Panc1 (cell line): Measurements from ENCODE around the gene PTGES3. TPM values are rescaled to one million over a fixed set of nuclear protein-coding genes. Genes with fewer than 3 reads are reported as not detected.

Experiments used
- ATAC-seq: fragments of 200-7000 bp; cut with Tn5 transposase; 2 replicates; pipeline ENCODE4 v1.9.1; 2020; ENCODE audit warnings: mild to moderate bottlenecking, moderate library complexity
- BruUV-seq: library from RNA; stranded (reverse); fragments of 400-500 nt; replicated peaks from 2 replicates; lab custom pipeline; 2021; lab: Mats Ljungman, UMichigan
- CTCF ChIA-PET: fragments of 300-600 bp; sonication (Branson Sonifier 250); formaldehyde crosslinking; loops from one replicate; lab custom pipeline; 2022; ENCODE audit warnings: antibody characterized with exemption; lab: Charles Lee
- POLR2A ChIA-PET: fragments of 300-600 bp; sonication (Branson Sonifier 250); formaldehyde crosslinking; loops from one replicate; lab custom pipeline; 2022; ENCODE audit warnings: antibody characterized with exemption; lab: Charles Lee
- DNase-seq: peaks from one replicate; pipeline ENCODE4 v3.0.0-alpha.2; 2010; ENCODE audit warnings: low read depth, low spot score
- H3K27ac ChIP-seq: 2 replicates; pipeline ENCODE4 v1.5.1; 2011; ENCODE audit warnings: mild to moderate bottlenecking, low read length, inconsistent platforms
- H3K27me3 ChIP-seq: fragments of 200-500 bp; sonication (Bioruptor generic); 2 replicates; pipeline ENCODE4 v1.6.0; 2014; ENCODE audit warnings: low read length, inconsistent platforms; ENCODE audit not compliant: control insufficient read depth, insufficient read depth
- H3K36me3 ChIP-seq: fragments of 200-500 bp; sonication (Bioruptor generic); 2 replicates; pipeline ENCODE4 v1.5.1; 2014; ENCODE audit warnings: inconsistent platforms, mild to moderate bottlenecking, low read length, moderate library complexity; ENCODE audit not compliant: control insufficient read depth, insufficient read depth
- H3K4me1 ChIP-seq: 2 replicates; pipeline ENCODE4 v1.5.1; 2011; ENCODE audit warnings: inconsistent platforms, mild to moderate bottlenecking, low read length, moderate library complexity; ENCODE audit not compliant: control insufficient read depth, insufficient read depth
- H3K4me3 ChIP-seq, 2 experiments: 2 replicates each; pipeline ENCODE4 v1.5.1; 2011 to 2012; ENCODE audit warnings: low read depth in 2 of 2, low read length in 2 of 2, mild to moderate bottlenecking in 2 of 2, inconsistent platforms in 1 of 2, moderate library complexity in 1 of 2
- H3K9me3 ChIP-seq: fragments of 200-500 bp; sonication (Bioruptor generic); 2 replicates; pipeline ENCODE4 v1.5.1; 2014; ENCODE audit warnings: low read depth, mild to moderate bottlenecking, inconsistent platforms, low read length, moderate library complexity; ENCODE audit not compliant: control insufficient read depth, insufficient read depth
- POLR2AphosphoS5 ChIP-seq: IDR thresholded peaks from 2 replicates; pipeline ENCODE4 v1.6.1; 2012; ENCODE audit warnings: mild to moderate bottlenecking, low read depth, low read length, moderate library complexity
- SIN3A ChIP-seq: IDR thresholded peaks from 2 replicates; pipeline ENCODE4 v1.6.1; 2012; ENCODE audit warnings: low read depth, mild to moderate bottlenecking, low read length, moderate library complexity, borderline replicate concordance; ENCODE audit not compliant: insufficient read depth
- TCF7L2 ChIP-seq: IDR thresholded peaks from 2 replicates; pipeline ENCODE4 v1.6.1; 2011; ENCODE audit warnings: mild to moderate bottlenecking, low read depth, low read length, inconsistent platforms
- in situ Hi-C: cut with HindIII; loops from 2 replicates; pipeline ENCODE4 v1.10.0; 2016; ENCODE audit warnings: low sequenced_read_pairs, low pct_unique_long_range_greater_than_20kb
- intact Hi-C: fragments of 100-400 bp; cut with micrococcal nuclease; formaldehyde crosslinking; loops from one replicate; pipeline ENCODE4 v1.10.0; 2022; ENCODE audit not compliant: unreplicated experiment
- total RNA-seq: library from RNA; stranded (reverse); gene quantifications from one replicate; pipeline ENCODE4 v1.2.1, GENCODE V29; 2021; ENCODE audit not compliant: unreplicated experiment
- TF ChIP-seq, protein P1 (sequence below): fragments of 450-650 bp; IDR thresholded peaks from 2 replicates; pipeline ENCODE4 v1.5.1; 2017; ENCODE audit warnings: mild to moderate bottlenecking
- TF ChIP-seq, protein P2 (sequence below), 2 experiments: IDR thresholded peaks; 2 replicates each; pipeline ENCODE4 v1.6.1; 2011 to 2012; ENCODE audit warnings: low read depth in 2 of 2, control low read depth in 1 of 2, low read length in 1 of 2, mild to moderate bottlenecking in 1 of 2, moderate library complexity in 1 of 2; ENCODE audit not compliant: insufficient read depth in 1 of 2

Gene PTGES3
- total RNA-seq, 1 experiment from 2014 or later = 339 TPM

DNA sequence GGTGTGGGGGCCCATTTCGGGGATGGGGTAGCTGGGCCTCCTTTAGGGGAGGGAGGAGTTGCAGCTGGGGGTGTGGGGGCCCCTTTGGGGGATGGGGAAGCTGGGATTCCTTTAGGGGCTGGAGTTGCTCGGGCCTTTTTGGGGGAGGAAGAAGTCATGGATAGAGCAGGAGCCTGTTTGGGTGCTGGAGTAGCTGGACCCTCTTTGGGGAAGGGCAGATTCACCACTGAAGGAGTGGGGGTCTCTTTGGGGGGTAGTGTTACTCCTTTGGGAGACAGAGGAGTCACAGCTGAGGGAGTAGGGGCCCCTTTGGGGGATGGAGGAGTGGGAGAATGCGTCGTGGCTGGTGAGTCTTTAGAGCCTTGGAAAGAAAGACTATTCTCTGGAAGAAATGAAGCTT is 30.6 kb upstream of the PTGES3 start:
- Histone ChIP-seq H3K4me1 (peaks cover 56% of the 10 kb centered on the region), H3K36me3 (peaks cover 36% of the 10 kb centered on the region), H3K27me3 (no peaks in the 10 kb centered on the region), H3K27ac (no peak overlapping the region), H3K4me3 (no peak overlapping the region), H3K9me3 (no peaks in the 10 kb centered on the region)
- no peak for TF ChIP-seq POLR2AphosphoS5
- TF ChIP-seq, protein P1, sequence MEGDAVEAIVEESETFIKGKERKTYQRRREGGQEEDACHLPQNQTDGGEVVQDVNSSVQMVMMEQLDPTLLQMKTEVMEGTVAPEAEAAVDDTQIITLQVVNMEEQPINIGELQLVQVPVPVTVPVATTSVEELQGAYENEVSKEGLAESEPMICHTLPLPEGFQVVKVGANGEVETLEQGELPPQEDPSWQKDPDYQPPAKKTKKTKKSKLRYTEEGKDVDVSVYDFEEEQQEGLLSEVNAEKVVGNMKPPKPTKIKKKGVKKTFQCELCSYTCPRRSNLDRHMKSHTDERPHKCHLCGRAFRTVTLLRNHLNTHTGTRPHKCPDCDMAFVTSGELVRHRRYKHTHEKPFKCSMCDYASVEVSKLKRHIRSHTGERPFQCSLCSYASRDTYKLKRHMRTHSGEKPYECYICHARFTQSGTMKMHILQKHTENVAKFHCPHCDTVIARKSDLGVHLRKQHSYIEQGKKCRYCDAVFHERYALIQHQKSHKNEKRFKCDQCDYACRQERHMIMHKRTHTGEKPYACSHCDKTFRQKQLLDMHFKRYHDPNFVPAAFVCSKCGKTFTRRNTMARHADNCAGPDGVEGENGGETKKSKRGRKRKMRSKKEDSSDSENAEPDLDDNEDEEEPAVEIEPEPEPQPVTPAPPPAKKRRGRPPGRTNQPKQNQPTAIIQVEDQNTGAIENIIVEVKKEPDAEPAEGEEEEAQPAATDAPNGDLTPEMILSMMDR = no peak
- ChIA-PET POLR2A (interaction anchor here (0.5 to 1.8 kb wide), 4 partner anchors 23 to 202 kb away, joined by 3 to 9 read pairs (median 5); partner anchors contain the start of gene PTGES3), CTCF (no interaction called here)
- DNase-seq (no peak), ATAC-seq (peak; percentile 15; the same call in 1 of the 2 replicates)
- no TSS peak for BruUV-seq
- intact Hi-C loops (no loop called here), in situ Hi-C loops (no loop called here)

DNA sequence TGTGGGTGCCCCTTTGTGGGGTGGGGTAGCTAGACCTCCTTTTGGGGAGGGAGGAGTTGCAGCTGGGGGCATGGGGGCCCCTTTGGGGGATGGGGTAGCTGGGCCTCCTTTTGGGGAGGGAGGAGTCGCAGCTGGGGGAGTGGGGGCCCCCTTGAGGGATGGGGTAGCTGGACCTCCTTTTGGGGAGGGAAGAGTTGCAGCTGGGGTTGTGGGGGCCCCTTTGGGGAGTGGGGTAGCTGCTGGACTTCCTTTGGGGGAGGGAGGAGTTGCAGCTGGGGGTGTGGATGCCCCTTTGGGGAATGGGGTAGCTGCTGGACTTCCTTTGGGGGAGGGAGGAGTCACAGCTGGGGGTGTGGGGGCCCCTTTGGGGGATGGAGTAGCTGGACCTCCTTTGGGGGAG is 30.1 kb upstream of the PTGES3 start:
- ChIA-PET POLR2A (interaction anchor here (0.5 to 1.8 kb wide), 4 partner anchors 23 to 202 kb away, joined by 3 to 9 read pairs (median 5); partner anchors contain the start of gene PTGES3), CTCF (interaction anchor here (0.6 kb wide), 1 partner anchor 1725 kb away, joined by 3 read pairs; no protein-coding TSS in a partner anchor)
- H3K36me3 ChIP-seq = peaks cover 36% of the 10 kb centered on the region
- DNase-seq = no peak
- intact Hi-C loops = no loop called here
- H3K4me3 ChIP-seq = no peak overlapping the region
- H3K27me3 ChIP-seq = no peaks in the 10 kb centered on the region
- TF ChIP-seq, protein P2, sequence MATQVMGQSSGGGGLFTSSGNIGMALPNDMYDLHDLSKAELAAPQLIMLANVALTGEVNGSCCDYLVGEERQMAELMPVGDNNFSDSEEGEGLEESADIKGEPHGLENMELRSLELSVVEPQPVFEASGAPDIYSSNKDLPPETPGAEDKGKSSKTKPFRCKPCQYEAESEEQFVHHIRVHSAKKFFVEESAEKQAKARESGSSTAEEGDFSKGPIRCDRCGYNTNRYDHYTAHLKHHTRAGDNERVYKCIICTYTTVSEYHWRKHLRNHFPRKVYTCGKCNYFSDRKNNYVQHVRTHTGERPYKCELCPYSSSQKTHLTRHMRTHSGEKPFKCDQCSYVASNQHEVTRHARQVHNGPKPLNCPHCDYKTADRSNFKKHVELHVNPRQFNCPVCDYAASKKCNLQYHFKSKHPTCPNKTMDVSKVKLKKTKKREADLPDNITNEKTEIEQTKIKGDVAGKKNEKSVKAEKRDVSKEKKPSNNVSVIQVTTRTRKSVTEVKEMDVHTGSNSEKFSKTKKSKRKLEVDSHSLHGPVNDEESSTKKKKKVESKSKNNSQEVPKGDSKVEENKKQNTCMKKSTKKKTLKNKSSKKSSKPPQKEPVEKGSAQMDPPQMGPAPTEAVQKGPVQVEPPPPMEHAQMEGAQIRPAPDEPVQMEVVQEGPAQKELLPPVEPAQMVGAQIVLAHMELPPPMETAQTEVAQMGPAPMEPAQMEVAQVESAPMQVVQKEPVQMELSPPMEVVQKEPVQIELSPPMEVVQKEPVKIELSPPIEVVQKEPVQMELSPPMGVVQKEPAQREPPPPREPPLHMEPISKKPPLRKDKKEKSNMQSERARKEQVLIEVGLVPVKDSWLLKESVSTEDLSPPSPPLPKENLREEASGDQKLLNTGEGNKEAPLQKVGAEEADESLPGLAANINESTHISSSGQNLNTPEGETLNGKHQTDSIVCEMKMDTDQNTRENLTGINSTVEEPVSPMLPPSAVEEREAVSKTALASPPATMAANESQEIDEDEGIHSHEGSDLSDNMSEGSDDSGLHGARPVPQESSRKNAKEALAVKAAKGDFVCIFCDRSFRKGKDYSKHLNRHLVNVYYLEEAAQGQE (IDR thresholded peaks at IDR 0.05; ENCODE audit: insufficient read depth in 1 of 2, low read depth in 2 of 2, low read length in 1 of 2) = no peak
- no peak for TF ChIP-seq SIN3A
- TF ChIP-seq, protein P1 = no peak
- no peak for TF ChIP-seq TCF7L2
- no peak for TF ChIP-seq POLR2AphosphoS5
- BruUV-seq = no TSS peak
- no peaks in the 10 kb centered on the region for H3K9me3 ChIP-seq
- no peak overlapping the region for H3K27ac ChIP-seq
- ATAC-seq = no peak
- peaks cover 53% of the 10 kb centered on the region for H3K4me1 ChIP-seq
- in situ Hi-C loops = no loop called here
